Measurements from ENCODE around the gene PCDHGA3. TPM values are rescaled to one million over a fixed set of nuclear protein-coding genes. Genes with fewer than 3 reads are reported as not detected.

The PCDHGA3 gene
- total and polyA plus RNA-seq, 2 experiments from 2014 or later: 0.63 to 0.90 TPM

GRCh38 chr5:141306630-141307029, 37.0 kb upstream of the PCDHGA3 start (continued):
- TF ChIP-seq, protein P1, sequence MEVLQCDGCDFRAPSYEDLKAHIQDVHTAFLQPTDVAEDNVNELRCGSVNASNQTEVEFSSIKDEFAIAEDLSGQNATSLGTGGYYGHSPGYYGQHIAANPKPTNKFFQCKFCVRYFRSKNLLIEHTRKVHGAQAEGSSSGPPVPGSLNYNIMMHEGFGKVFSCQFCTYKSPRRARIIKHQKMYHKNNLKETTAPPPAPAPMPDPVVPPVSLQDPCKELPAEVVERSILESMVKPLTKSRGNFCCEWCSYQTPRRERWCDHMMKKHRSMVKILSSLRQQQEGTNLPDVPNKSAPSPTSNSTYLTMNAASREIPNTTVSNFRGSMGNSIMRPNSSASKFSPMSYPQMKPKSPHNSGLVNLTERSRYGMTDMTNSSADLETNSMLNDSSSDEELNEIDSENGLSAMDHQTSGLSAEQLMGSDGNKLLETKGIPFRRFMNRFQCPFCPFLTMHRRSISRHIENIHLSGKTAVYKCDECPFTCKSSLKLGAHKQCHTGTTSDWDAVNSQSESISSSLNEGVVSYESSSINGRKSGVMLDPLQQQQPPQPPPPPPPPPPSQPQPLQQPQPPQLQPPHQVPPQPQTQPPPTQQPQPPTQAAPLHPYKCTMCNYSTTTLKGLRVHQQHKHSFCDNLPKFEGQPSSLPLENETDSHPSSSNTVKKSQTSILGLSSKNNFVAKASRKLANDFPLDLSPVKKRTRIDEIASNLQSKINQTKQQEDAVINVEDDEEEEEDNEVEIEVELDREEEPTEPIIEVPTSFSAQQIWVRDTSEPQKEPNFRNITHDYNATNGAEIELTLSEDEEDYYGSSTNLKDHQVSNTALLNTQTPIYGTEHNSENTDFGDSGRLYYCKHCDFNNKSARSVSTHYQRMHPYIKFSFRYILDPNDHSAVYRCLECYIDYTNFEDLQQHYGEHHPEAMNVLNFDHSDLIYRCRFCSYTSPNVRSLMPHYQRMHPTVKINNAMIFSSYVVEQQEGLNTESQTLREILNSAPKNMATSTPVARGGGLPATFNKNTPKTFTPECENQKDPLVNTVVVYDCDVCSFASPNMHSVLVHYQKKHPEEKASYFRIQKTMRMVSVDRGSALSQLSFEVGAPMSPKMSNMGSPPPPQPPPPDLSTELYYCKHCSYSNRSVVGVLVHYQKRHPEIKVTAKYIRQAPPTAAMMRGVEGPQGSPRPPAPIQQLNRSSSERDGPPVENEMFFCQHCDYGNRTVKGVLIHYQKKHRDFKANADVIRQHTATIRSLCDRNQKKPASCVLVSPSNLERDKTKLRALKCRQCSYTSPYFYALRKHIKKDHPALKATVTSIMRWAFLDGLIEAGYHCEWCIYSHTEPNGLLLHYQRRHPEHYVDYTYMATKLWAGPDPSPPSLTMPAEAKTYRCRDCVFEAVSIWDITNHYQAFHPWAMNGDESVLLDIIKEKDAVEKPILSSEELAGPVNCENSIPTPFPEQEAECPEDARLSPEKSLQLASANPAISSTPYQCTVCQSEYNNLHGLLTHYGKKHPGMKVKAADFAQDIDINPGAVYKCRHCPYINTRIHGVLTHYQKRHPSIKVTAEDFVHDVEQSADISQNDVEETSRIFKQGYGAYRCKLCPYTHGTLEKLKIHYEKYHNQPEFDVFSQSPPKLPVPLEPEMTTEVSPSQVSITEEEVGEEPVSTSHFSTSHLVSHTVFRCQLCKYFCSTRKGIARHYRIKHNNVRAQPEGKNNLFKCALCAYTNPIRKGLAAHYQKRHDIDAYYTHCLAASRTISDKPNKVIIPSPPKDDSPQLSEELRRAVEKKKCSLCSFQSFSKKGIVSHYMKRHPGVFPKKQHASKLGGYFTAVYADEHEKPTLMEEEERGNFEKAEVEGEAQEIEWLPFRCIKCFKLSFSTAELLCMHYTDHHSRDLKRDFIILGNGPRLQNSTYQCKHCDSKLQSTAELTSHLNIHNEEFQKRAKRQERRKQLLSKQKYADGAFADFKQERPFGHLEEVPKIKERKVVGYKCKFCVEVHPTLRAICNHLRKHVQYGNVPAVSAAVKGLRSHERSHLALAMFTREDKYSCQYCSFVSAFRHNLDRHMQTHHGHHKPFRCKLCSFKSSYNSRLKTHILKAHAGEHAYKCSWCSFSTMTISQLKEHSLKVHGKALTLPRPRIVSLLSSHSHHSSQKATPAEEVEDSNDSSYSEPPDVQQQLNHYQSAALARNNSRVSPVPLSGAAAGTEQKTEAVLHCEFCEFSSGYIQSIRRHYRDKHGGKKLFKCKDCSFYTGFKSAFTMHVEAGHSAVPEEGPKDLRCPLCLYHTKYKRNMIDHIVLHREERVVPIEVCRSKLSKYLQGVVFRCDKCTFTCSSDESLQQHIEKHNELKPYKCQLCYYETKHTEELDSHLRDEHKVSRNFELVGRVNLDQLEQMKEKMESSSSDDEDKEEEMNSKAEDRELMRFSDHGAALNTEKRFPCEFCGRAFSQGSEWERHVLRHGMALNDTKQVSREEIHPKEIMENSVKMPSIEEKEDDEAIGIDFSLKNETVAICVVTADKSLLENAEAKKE (CRISPR knock-in tag; IDR thresholded peaks at IDR 0.05): no peak
- no peak for TF ChIP-seq EZH2 (IDR thresholded peaks at IDR 0.05; ENCODE audit: low read depth, unreplicated experiment)
- TF ChIP-seq CTCF (conservative IDR thresholded peaks at IDR 0.05; ENCODE audit: low read depth in 2 of 2): no peak
- TF ChIP-seq REST (IDR thresholded peaks at IDR 0.05; ENCODE audit: unreplicated experiment): no peak
- TF ChIP-seq ZNF114 (CRISPR knock-in tag; IDR thresholded peaks at IDR 0.05): no peak
- TF ChIP-seq, protein P2, sequence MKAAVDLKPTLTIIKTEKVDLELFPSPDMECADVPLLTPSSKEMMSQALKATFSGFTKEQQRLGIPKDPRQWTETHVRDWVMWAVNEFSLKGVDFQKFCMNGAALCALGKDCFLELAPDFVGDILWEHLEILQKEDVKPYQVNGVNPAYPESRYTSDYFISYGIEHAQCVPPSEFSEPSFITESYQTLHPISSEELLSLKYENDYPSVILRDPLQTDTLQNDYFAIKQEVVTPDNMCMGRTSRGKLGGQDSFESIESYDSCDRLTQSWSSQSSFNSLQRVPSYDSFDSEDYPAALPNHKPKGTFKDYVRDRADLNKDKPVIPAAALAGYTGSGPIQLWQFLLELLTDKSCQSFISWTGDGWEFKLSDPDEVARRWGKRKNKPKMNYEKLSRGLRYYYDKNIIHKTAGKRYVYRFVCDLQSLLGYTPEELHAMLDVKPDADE (IDR thresholded peaks at IDR 0.05): no peak

All from GM23338 (cell line).